Lung (tissue), 12 donors: Measurements from ENCODE around the gene SHROOM4. TPM values are rescaled to one million over a fixed set of nuclear protein-coding genes. Genes with fewer than 3 reads are reported as not detected.
A peak's percentile ranks its signal among the peaks of the same experiment; 100 is the strongest.

Experiments
- ATAC-seq: fragments of 200-7000 bp; cut with Tn5 transposase; one replicate; pipeline ENCODE4 v1.9.1; 2020; ENCODE audit warnings: moderate number of reproducible peaks; ENCODE audit not compliant: insufficient read depth, low FRiP score
- DNase-seq, 3 donors: peaks; one replicate each; pipeline ENCODE4 v3.0.0-alpha.2; 2013 to 2017
- H3K27ac ChIP-seq, 2 donors: one replicate each; pipeline ENCODE4 v1.5.1; 2013; ENCODE audit warnings: mild to moderate bottlenecking in 2 of 2, moderate library complexity in 2 of 2, control low read depth in 1 of 2, inconsistent platforms in 1 of 2, low read depth in 1 of 2, low read length in 1 of 2
- H3K27me3 ChIP-seq, 3 donors: one replicate each; pipeline ENCODE4 v1.5.1; 2013; ENCODE audit warnings: low read length in 2 of 3; ENCODE audit not compliant: control insufficient read depth in 3 of 3, insufficient read depth in 3 of 3
- H3K36me3 ChIP-seq, 4 donors: one replicate each; pipeline ENCODE4 v1.5.1; 2013; ENCODE audit warnings: low read length in 4 of 4, mild to moderate bottlenecking in 1 of 4, moderate library complexity in 1 of 4; ENCODE audit not compliant: control insufficient read depth in 4 of 4, insufficient read depth in 4 of 4
- H3K4me1 ChIP-seq, 5 donors: one replicate each; pipeline ENCODE4 v1.5.1; 2013; ENCODE audit warnings: low read length in 5 of 5, mild to moderate bottlenecking in 2 of 5, moderate library complexity in 1 of 5; ENCODE audit not compliant: control insufficient read depth in 5 of 5, insufficient read depth in 5 of 5
- H3K4me3 ChIP-seq: one replicate; pipeline ENCODE4 v1.5.1; 2013; ENCODE audit warnings: mild to moderate bottlenecking, control low read depth, moderate library complexity
- H3K9ac ChIP-seq, 2 donors: one replicate each; pipeline ENCODE4 v1.5.1; 2013; ENCODE audit warnings: low read length in 2 of 2, control low read depth in 1 of 2; ENCODE audit not compliant: insufficient read depth in 1 of 2
- H3K9me3 ChIP-seq, 4 donors: one replicate each; pipeline ENCODE4 v1.5.1; 2013; ENCODE audit warnings: low read length in 3 of 4, mild to moderate bottlenecking in 1 of 4, moderate library complexity in 1 of 4; ENCODE audit not compliant: control insufficient read depth in 4 of 4, insufficient read depth in 3 of 4
- CTCF ChIP-seq: IDR thresholded peaks from 2 replicates; pipeline ENCODE4 v1.5.1; 2012; ENCODE audit warnings: mild to moderate bottlenecking; ENCODE audit errors: control extremely low read depth, extremely low read depth
- WGBS, 2 donors: extraction: QIAGEN DNeasy Blood & Tissue Kit; methylation state at CpG; one replicate each; pipeline ENCODE4 v1.1.7; 2013; 5-methylcytosine and 5-hydroxymethylcytosine counted together
- polyA plus RNA-seq, 2 donors: library from polyadenylated mRNA; stranded (reverse); fragments of 200-250 nt; gene quantifications; one replicate each; pipeline ENCODE4 v1.2.1, GENCODE V29; 2013
- total RNA-seq, 2 donors: library from RNA; depleted of rRNA in 1 of 2; stranded (reverse); fragments of >200 nt in 1 of 2; gene quantifications; one replicate each; pipeline ENCODE4 v1.2.1, GENCODE V29; 2014 to 2021
- donor health status: control.
- donor health status: control.
- donor health status: Bipolar disorder and iron deficiency.
- donor health status: healthy.
- donor health status: DM: yes; HTN: yes; CAD: no.

SHROOM4 gene
- total and polyA plus RNA-seq, 4 donors: 6.8 to 63.3 (median 18.9) TPM

- Histone ChIP-seq H3K4me1 (peaks cover 0 to 10% (median 5%) of the 10 kb centered on the region in 5 donors), H3K9ac (no peak overlapping the region), H3K27ac (no peak overlapping the region), H3K9me3 (no peaks in the 10 kb centered on the region), H3K27me3 (peaks cover 3 to 39% (median 26%) of the 10 kb centered on the region in 3 donors), H3K4me3 (no peak overlapping the region), H3K36me3 (no peaks in the 10 kb centered on the region)
- WGBS, 2 donors: 52 to 79% methylated on average over 3 of the region's 3 CpGs
- ATAC-seq (no peak), DNase-seq (no peak)
- TF ChIP-seq CTCF: no peak
Observed at GRCh38 chrX:50700921-50701320, 113.1 kb downstream of the SHROOM4 start.

DNA sequence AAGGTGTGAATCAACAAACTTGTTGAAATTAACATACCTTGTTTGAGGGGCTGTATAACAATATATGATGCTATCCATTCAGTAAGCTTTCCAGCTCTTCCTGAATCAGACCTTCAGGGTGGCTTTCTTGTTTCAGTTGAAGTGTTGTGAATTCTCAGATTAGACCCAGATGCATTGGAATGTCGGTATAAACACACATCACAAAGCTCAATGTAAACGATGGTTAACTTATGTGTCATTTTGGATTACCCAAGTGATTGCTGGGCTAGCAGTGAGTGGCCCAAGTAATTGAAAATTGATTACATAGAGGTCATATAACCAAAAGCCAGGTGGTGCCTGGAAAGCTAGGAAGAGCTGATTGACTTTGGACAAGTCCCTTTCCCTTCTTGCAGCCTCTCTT is 115.0 kb downstream of the SHROOM4 start:
- H3K4me1 ChIP-seq: peaks cover 0 to 10% (median 3%) of the 10 kb centered on the region in 5 donors
- DNase-seq: no peak
- 54 to 82% methylated on average over 2 of the region's 2 CpGs for WGBS, 2 donors
- TF ChIP-seq CTCF: no peak
- H3K27me3 ChIP-seq: peaks cover 0 to 34% (median 21%) of the 10 kb centered on the region in 3 donors
- no peak overlapping the region for H3K4me3 ChIP-seq
- peaks cover 0 to 2% (median 0%) of the 10 kb centered on the region in 4 donors for H3K36me3 ChIP-seq
- H3K9ac ChIP-seq: no peak overlapping the region
- ATAC-seq: no peak
- no peaks in the 10 kb centered on the region for H3K9me3 ChIP-seq
- no peak overlapping the region for H3K27ac ChIP-seq

DNA sequence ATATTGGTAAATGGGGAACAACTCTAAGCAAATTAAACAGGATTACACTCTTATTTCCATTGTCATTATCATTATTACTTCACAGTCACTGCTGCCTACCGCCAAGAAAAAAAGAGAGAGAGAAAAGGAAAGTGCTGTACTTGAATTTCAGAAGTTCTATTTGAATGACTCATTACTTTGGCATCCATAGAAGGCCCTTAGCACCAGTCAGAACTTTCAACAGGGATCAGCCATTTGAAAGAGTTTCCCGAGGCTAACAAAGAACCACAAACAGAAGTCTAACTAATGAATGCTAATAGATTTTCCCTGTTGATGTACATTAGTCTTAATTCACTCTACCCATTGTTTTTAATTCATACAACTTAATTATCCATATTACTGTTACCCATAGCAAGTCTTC is 116.3 kb downstream of the SHROOM4 start:
- ATAC-seq: peak; percentile 64
- 26 to 60% methylated on average over 1 to 2 of the region's 2 CpGs for WGBS, 2 donors
- DNase-seq: peak in 2 of 3 donors; percentile 62 to 74
- Histone ChIP-seq H3K4me3 (no peak overlapping the region), H3K4me1 (peaks cover 0 to 10% (median 3%) of the 10 kb centered on the region in 5 donors), H3K27me3 (peaks cover 0 to 32% (median 24%) of the 10 kb centered on the region in 3 donors), H3K27ac (no peak overlapping the region), H3K9me3 (no peaks in the 10 kb centered on the region), H3K36me3 (peaks cover 0 to 2% (median 0%) of the 10 kb centered on the region in 4 donors), H3K9ac (peak overlapping the region in 1 of 2 donors; percentile 32)
- TF ChIP-seq CTCF: no peak

GRCh38 chrX:50691820-50692219 is 122.2 kb downstream of the SHROOM4 start:
- H3K27ac ChIP-seq: no peak overlapping the region
- H3K4me1 ChIP-seq: peaks cover 0 to 2% (median 0%) of the 10 kb centered on the region in 5 donors
- peak; percentile 44 for TF ChIP-seq CTCF
- H3K9me3 ChIP-seq: no peaks in the 10 kb centered on the region
- peaks cover 0 to 2% (median 0%) of the 10 kb centered on the region in 4 donors for H3K36me3 ChIP-seq
- DNase-seq (peak in 2 of 3 donors; percentile 41 to 54), ATAC-seq (peak; percentile 78)
- H3K27me3 ChIP-seq: peaks cover 0 to 20% (median 2%) of the 10 kb centered on the region in 3 donors
- WGBS, 2 donors: 22 to 35% methylated on average over 5 of the region's 5 CpGs
- no peak overlapping the region for H3K4me3 ChIP-seq
- H3K9ac ChIP-seq: no peak overlapping the region
